ENCODE data around the gene SNX25. TPM values are rescaled to one million over a fixed set of nuclear protein-coding genes. Genes with fewer than 3 reads are reported as not detected.
"Not testable (repeated sequence)": the region's sequence is repeated elsewhere in the genome, so short reads cannot be mapped to it uniquely, and the experiment has no call there.

SNX25 gene
- total RNA-seq, 1 donor from 2014 or later, result 24.1 TPM

- intact Hi-C loops (cut with micrococcal nuclease), result no loop called here
- no peaks in the 10 kb centered on the region for H3K27me3 Mint-ChIP-seq (ENCODE audit: low read depth)
- H3K36me3 Mint-ChIP-seq (ENCODE audit: low read depth), result peaks cover 5% of the 10 kb centered on the region
- no peaks in the 10 kb centered on the region for H3K4me1 Mint-ChIP-seq (ENCODE audit: low read depth)
- H3K27ac Mint-ChIP-seq, result no peak overlapping the region
- H3K4me3 Mint-ChIP-seq (ENCODE audit: low read depth), result no peak overlapping the region
- no peak for DNase-seq (ENCODE audit: low spot score)
- no peaks in the 10 kb centered on the region for H3K9me3 Mint-ChIP-seq
These were observed 15.2 kb downstream of the SNX25 start for GRCh38 chr4:185224597-185224996.

GRCh38 chr4:185225940-185226339 lies 16.5 kb downstream of the SNX25 start:
- Mint-ChIP-seq H3K4me1 (ENCODE audit: low read depth) (no peaks in the 10 kb centered on the region), H3K4me3 (ENCODE audit: low read depth) (no peak overlapping the region), H3K27ac (no peak overlapping the region), H3K27me3 (ENCODE audit: low read depth) (no peaks in the 10 kb centered on the region), H3K9me3 (no peaks in the 10 kb centered on the region), H3K36me3 (ENCODE audit: low read depth) (peaks cover 5% of the 10 kb centered on the region)
- DNase-seq (ENCODE audit: low spot score), result no peak
- intact Hi-C loops (cut with micrococcal nuclease), result no loop called here

- Mint-ChIP-seq H3K27me3 (ENCODE audit: low read depth) (no peaks in the 10 kb centered on the region), H3K36me3 (ENCODE audit: low read depth) (no peaks in the 10 kb centered on the region), H3K9me3 (no peaks in the 10 kb centered on the region), H3K4me3 (ENCODE audit: low read depth) (no peak overlapping the region), H3K4me1 (ENCODE audit: low read depth) (peaks cover 4% of the 10 kb centered on the region), H3K27ac (no peak overlapping the region)
- intact Hi-C loops (cut with micrococcal nuclease), result no loop called here
- DNase-seq (ENCODE audit: low spot score), result no peak
These were observed 17.7 kb downstream of the SNX25 start for GRCh38 chr4:185227131-185227551.

- no peaks in the 10 kb centered on the region for H3K27me3 Mint-ChIP-seq (ENCODE audit: low read depth)
- H3K9me3 Mint-ChIP-seq, result no peaks in the 10 kb centered on the region
These were observed 18.4 kb downstream of the SNX25 start for GRCh38 chr4:185227713-185228278.

GRCh38 chr4:185229021-185229818 lies 19.8 kb downstream of the SNX25 start:
- Mint-ChIP-seq H3K36me3 (ENCODE audit: low read depth) (no peaks in the 10 kb centered on the region), H3K4me3 (ENCODE audit: low read depth) (no peak overlapping the region), H3K4me1 (ENCODE audit: low read depth) (peaks cover 10% of the 10 kb centered on the region), H3K27me3 (ENCODE audit: low read depth) (no peaks in the 10 kb centered on the region), H3K9me3 (no peaks in the 10 kb centered on the region), H3K27ac (no peak overlapping the region)
- no peak for DNase-seq (ENCODE audit: low spot score)
- intact Hi-C loops (cut with micrococcal nuclease), result no loop called here

More at GRCh38 chr4:185227713-185228278, 18.4 kb downstream of the SNX25 start:
- intact Hi-C loops (cut with micrococcal nuclease), result no loop called here
- H3K27ac Mint-ChIP-seq, result no peak overlapping the region
- peaks cover 10% of the 10 kb centered on the region for H3K4me1 Mint-ChIP-seq (ENCODE audit: low read depth)
- no peak for DNase-seq (ENCODE audit: low spot score)
- no peaks in the 10 kb centered on the region for H3K36me3 Mint-ChIP-seq (ENCODE audit: low read depth)
- H3K4me3 Mint-ChIP-seq (ENCODE audit: low read depth), result no peak overlapping the region

- no peaks in the 10 kb centered on the region for H3K9me3 Mint-ChIP-seq
- H3K4me1 Mint-ChIP-seq (ENCODE audit: low read depth), result peaks cover 10% of the 10 kb centered on the region
- H3K36me3 Mint-ChIP-seq (ENCODE audit: low read depth), result no peaks in the 10 kb centered on the region
- no peak for DNase-seq (ENCODE audit: low spot score)
- no peak overlapping the region for H3K27ac Mint-ChIP-seq
- H3K27me3 Mint-ChIP-seq (ENCODE audit: low read depth), result no peaks in the 10 kb centered on the region
- no peak overlapping the region for H3K4me3 Mint-ChIP-seq (ENCODE audit: low read depth)
- intact Hi-C loops (cut with micrococcal nuclease), result no loop called here
These were observed 23.0 kb downstream of the SNX25 start for GRCh38 chr4:185232370-185232769.

- H3K27ac Mint-ChIP-seq, result no peak overlapping the region
- no peak overlapping the region for H3K4me3 Mint-ChIP-seq (ENCODE audit: low read depth)
- no peak for DNase-seq (ENCODE audit: low spot score)
- intact Hi-C loops (cut with micrococcal nuclease), result no loop called here
- no peaks in the 10 kb centered on the region for H3K27me3 Mint-ChIP-seq (ENCODE audit: low read depth)
- H3K36me3 Mint-ChIP-seq (ENCODE audit: low read depth), result peaks cover 4% of the 10 kb centered on the region
- H3K4me1 Mint-ChIP-seq (ENCODE audit: low read depth), result peaks cover 18% of the 10 kb centered on the region
- no peaks in the 10 kb centered on the region for H3K9me3 Mint-ChIP-seq
These were observed 25.9 kb downstream of the SNX25 start for GRCh38 chr4:185235119-185235842.

- Mint-ChIP-seq H3K36me3 (ENCODE audit: low read depth) (peaks cover 4% of the 10 kb centered on the region), H3K4me3 (ENCODE audit: low read depth) (no peak overlapping the region), H3K27me3 (ENCODE audit: low read depth) (no peaks in the 10 kb centered on the region), H3K27ac (no peak overlapping the region), H3K4me1 (ENCODE audit: low read depth) (peaks cover 18% of the 10 kb centered on the region), H3K9me3 (no peaks in the 10 kb centered on the region)
- intact Hi-C loops (cut with micrococcal nuclease), result no loop called here
- DNase-seq (ENCODE audit: low spot score), result no peak
These were observed 26.6 kb downstream of the SNX25 start for GRCh38 chr4:185235843-185236503.

GRCh38 chr4:185237175-185237574 lies 27.8 kb downstream of the SNX25 start:
- intact Hi-C loops (cut with micrococcal nuclease), result no loop called here

GRCh38 chr4:185238215-185238681 lies 28.9 kb downstream of the SNX25 start:
- no peak for DNase-seq (ENCODE audit: low spot score)
- Mint-ChIP-seq H3K4me1 (ENCODE audit: low read depth) (peaks cover 10% of the 10 kb centered on the region), H3K27me3 (ENCODE audit: low read depth) (no peaks in the 10 kb centered on the region), H3K9me3 (no peaks in the 10 kb centered on the region), H3K27ac (peak overlapping the region; percentile 40), H3K36me3 (ENCODE audit: low read depth) (peaks cover 4% of the 10 kb centered on the region), H3K4me3 (ENCODE audit: low read depth) (no peak overlapping the region)
- intact Hi-C loops (cut with micrococcal nuclease), result loop anchor here (1.0 kb wide), 1 partner anchor 9 kb away; no protein-coding TSS in a partner anchor

More at GRCh38 chr4:185237175-185237574, 27.8 kb downstream of the SNX25 start:
- H3K27ac Mint-ChIP-seq, result no peak overlapping the region
- DNase-seq (ENCODE audit: low spot score), result no peak
- H3K4me1 Mint-ChIP-seq (ENCODE audit: low read depth), result peaks cover 15% of the 10 kb centered on the region
- no peak overlapping the region for H3K4me3 Mint-ChIP-seq (ENCODE audit: low read depth)
- peaks cover 4% of the 10 kb centered on the region for H3K36me3 Mint-ChIP-seq (ENCODE audit: low read depth)
- no peaks in the 10 kb centered on the region for H3K9me3 Mint-ChIP-seq
- no peaks in the 10 kb centered on the region for H3K27me3 Mint-ChIP-seq (ENCODE audit: low read depth)

- H3K27ac Mint-ChIP-seq, result no peak overlapping the region
- no peaks in the 10 kb centered on the region for H3K9me3 Mint-ChIP-seq
- no peaks in the 10 kb centered on the region for H3K27me3 Mint-ChIP-seq (ENCODE audit: low read depth)
- intact Hi-C loops (cut with micrococcal nuclease), result loop anchor here (1.0 kb wide), 1 partner anchor 9 kb away; no protein-coding TSS in a partner anchor
- H3K4me1 Mint-ChIP-seq (ENCODE audit: low read depth), result peaks cover 10% of the 10 kb centered on the region
- peaks cover 4% of the 10 kb centered on the region for H3K36me3 Mint-ChIP-seq (ENCODE audit: low read depth)
- no peak overlapping the region for H3K4me3 Mint-ChIP-seq (ENCODE audit: low read depth)
- no peak for DNase-seq (ENCODE audit: low spot score)
These were observed 29.4 kb downstream of the SNX25 start for GRCh38 chr4:185238750-185239149.

GRCh38 chr4:185240486-185240885 lies 31.1 kb downstream of the SNX25 start:
- not testable (repeated sequence) for H3K36me3 Mint-ChIP-seq (ENCODE audit: low read depth)

More at GRCh38 chr4:185240486-185240885, 31.1 kb downstream of the SNX25 start:
- H3K27ac Mint-ChIP-seq; intact Hi-C loops (cut with micrococcal nuclease); H3K27me3 Mint-ChIP-seq (ENCODE audit: low read depth); H3K9me3 Mint-ChIP-seq; H3K4me3 Mint-ChIP-seq (ENCODE audit: low read depth); DNase-seq (ENCODE audit: low spot score): not testable (repeated sequence)
- peaks cover 10% of the 10 kb centered on the region for H3K4me1 Mint-ChIP-seq (ENCODE audit: low read depth)
